Right lobe of liver (tissue), 6 donors: Measurements from ENCODE around the gene PCED1B. TPM values are rescaled to one million over a fixed set of nuclear protein-coding genes. Genes with fewer than 3 reads are reported as not detected.
"Not testable (repeated sequence)": the region's sequence is repeated elsewhere in the genome, so short reads cannot be mapped to it uniquely, and the experiment has no call there.

Experiments
- ATAC-seq, 4 donors: fragments of 200-7000 bp; cut with Tn5 transposase; one replicate each; pipeline ENCODE4 v1.9.1; 2020; ENCODE audit warnings: mild to moderate bottlenecking in 4 of 4, moderate library complexity in 4 of 4
- DNase-seq, 3 donors: peaks; one replicate each; pipeline ENCODE4 v3.0.0-alpha.2; 2020
- H3K27ac ChIP-seq, 3 donors: fragments of 200-600 bp; one replicate each; pipeline ENCODE4 v1.8.0; 2022
- H3K27me3 ChIP-seq, 2 donors: fragments of 200-600 bp; one replicate each; pipeline ENCODE4 v1.8.0; 2022
- H3K36me3 ChIP-seq, 4 donors: fragments of 200-600 bp; sonication (generic) in 1 of 4; one replicate each; pipeline versions ENCODE4 v1.5.1 to v1.8.0; 2017 to 2022; ENCODE audit warnings: control low read depth in 1 of 4
- H3K4me1 ChIP-seq, 4 donors: fragments of 200-600 bp; sonication (generic) in 1 of 4; one replicate each; pipeline versions ENCODE4 v1.5.1 to v1.8.0; 2017 to 2022; ENCODE audit warnings: control low read depth in 1 of 4
- H3K4me3 ChIP-seq, 3 donors: fragments of 200-600 bp; one replicate each; pipeline ENCODE4 v1.8.0; 2022
- H3K9me3 ChIP-seq, 4 donors: fragments of 200-600 bp; sonication (generic) in 1 of 4; one replicate each; pipeline versions ENCODE4 v1.5.1 to v1.8.0; 2017 to 2022; ENCODE audit warnings: control low read depth in 1 of 4
- CTCF ChIP-seq, 4 donors: fragments of 200-600 bp in 3 of 4; fragments of 450-650 bp in 1 of 4; IDR thresholded peaks; one replicate each; pipeline versions ENCODE4 v1.5.1 to v1.8.0; 2016 to 2022; ENCODE audit warnings: antibody characterized with exemption in 4 of 4, mild to moderate bottlenecking in 2 of 4
- POLR2A ChIP-seq: fragments of 450-650 bp; IDR thresholded peaks from one replicate; pipeline ENCODE4 v1.6.1; 2017; ENCODE audit warnings: antibody characterized with exemption, mild to moderate bottlenecking
- WGBS: methylation state at CpG from one replicate; pipeline ENCODE4 v1.1.6; 2018; ENCODE audit warnings: low coverage, low lambda C conversion rate; ENCODE audit not compliant: insufficient coverage; ENCODE audit errors: missing lambda C conversion rate; 5-methylcytosine and 5-hydroxymethylcytosine counted together
- intact Hi-C, 2 donors: fragments of 100-400 bp; cut with DNase I; formaldehyde crosslinking; loops; one replicate each; pipeline versions ENCODE4 v1.11.2 to v1.14.1; 2022
- total RNA-seq, 6 experiments: library from RNA; depleted of rRNA in 2 of 6; stranded (reverse); fragments of >200 nt in 2 of 6; fragmentation: NEBNext Ultra II Directional in 3 of 6; extraction: Animal tissue kit (Norgen Biotek cat#: 25700) in 3 of 6; gene quantifications; one replicate each; pipeline versions ENCODE4 v1.1.0 to v1.2.4, GENCODE V29; 2016 to 2023
- donor health status: DM: no; HTN: yes; CAD: no.
- donor health status: DM: no; HTN: no; CAD: no.
- donor health status: DM: no; HTN: no; CAD: no.
- donor health status: DM: no; HTN: yes; CAD: no.
- donor health status: DM: no; HTN: yes; CAD: no.

PCED1B gene
- total RNA-seq, 6 experiments from 2014 or later, result 0.62 to 3.0 (median 1.1) TPM

GRCh38 chr12:47166365-47166764 is 86.9 kb downstream of the PCED1B start:
- Histone ChIP-seq H3K27me3 (no peaks in the 10 kb centered on the region), H3K27ac (no peak overlapping the region), H3K4me1 (no peaks in the 10 kb centered on the region), H3K9me3 (no peaks in the 10 kb centered on the region), H3K36me3 (no peaks in the 10 kb centered on the region), H3K4me3 (no peak overlapping the region)
- TF ChIP-seq POLR2A, result no peak
- no peak for TF ChIP-seq CTCF (IDR thresholded peaks at IDR 0.05)
- WGBS, result 0% methylated on average over 1 of the region's 1 CpG
- no peak for ATAC-seq
- intact Hi-C loops, result no loop called here
- no peak for DNase-seq

GRCh38 chr12:47170281-47170680 is 90.9 kb downstream of the PCED1B start:
- intact Hi-C loops, H3K27ac ChIP-seq, DNase-seq, H3K4me1 ChIP-seq, ATAC-seq, H3K4me3 ChIP-seq, H3K9me3 ChIP-seq, H3K36me3 ChIP-seq, H3K27me3 ChIP-seq: not testable (repeated sequence)
- 77% methylated on average over 5 of the region's 16 CpGs for WGBS

- Histone ChIP-seq H3K27ac (no peak overlapping the region), H3K4me3 (no peak overlapping the region), H3K4me1 (no peaks in the 10 kb centered on the region), H3K36me3 (no peaks in the 10 kb centered on the region), H3K27me3 (no peaks in the 10 kb centered on the region), H3K9me3 (no peaks in the 10 kb centered on the region)
- intact Hi-C loops, result no loop called here
- WGBS, result 87% methylated on average over 3 of the region's 3 CpGs
- no peak for DNase-seq
- TF ChIP-seq CTCF (IDR thresholded peaks at IDR 0.05) (no peak), POLR2A (no peak)
- no peak for ATAC-seq
Measured at GRCh38 chr12:47178014-47178413, 98.6 kb downstream of the PCED1B start.

GRCh38 chr12:47182164-47182938 is 102.9 kb downstream of the PCED1B start:
- H3K27ac ChIP-seq, H3K9me3 ChIP-seq, H3K4me1 ChIP-seq, H3K36me3 ChIP-seq, intact Hi-C loops, H3K4me3 ChIP-seq, ATAC-seq, DNase-seq, H3K27me3 ChIP-seq: not testable (repeated sequence)
- WGBS, result 95% methylated on average over 6 of the region's 11 CpGs

GRCh38 chr12:47184229-47184628 is 104.8 kb downstream of the PCED1B start:
- WGBS, result 58% methylated on average over 3 of the region's 3 CpGs
- Histone ChIP-seq H3K4me3 (no peak overlapping the region), H3K27me3 (no peaks in the 10 kb centered on the region), H3K27ac (no peak overlapping the region), H3K36me3 (no peaks in the 10 kb centered on the region), H3K9me3 (no peaks in the 10 kb centered on the region), H3K4me1 (peaks cover 0 to 11% (median 2%) of the 10 kb centered on the region in 4 donors)
- ATAC-seq (no peak), DNase-seq (no peak)
- intact Hi-C loops, result no loop called here
- TF ChIP-seq POLR2A (no peak), CTCF (IDR thresholded peaks at IDR 0.05) (no peak)
